Lung microvascular endothelial cell (primary cell): ENCODE measurements around the gene BRF1. TPM values are rescaled to one million over a fixed set of nuclear protein-coding genes. Genes with fewer than 3 reads are reported as not detected.

Experiments
- DNase-seq, 2 donors: peaks; one replicate each; pipeline versions ENCODE4 v3.0.0 to v3.0.0-alpha.2; 2010; ENCODE audit warnings: low read depth in 2 of 2
- total RNA-seq: library from RNA; depleted of rRNA; stranded (reverse); fragments of >200 nt; gene quantifications from 2 replicates; pipeline ENCODE4 v1.2.1, GENCODE V29; 2014

BRF1 gene
- total RNA-seq, 1 donor from 2014 or later, result 34.7 TPM

- DNase-seq, result peak; percentile 87 to 91
These were observed 101.7 kb downstream of the BRF1 start for GRCh38 chr14:105199093-105199492.

GRCh38 chr14:105198588-105198987 lies 102.2 kb downstream of the BRF1 start:
- no peak for DNase-seq

- peak; percentile 41 to 50 for DNase-seq
These were observed 103.6 kb downstream of the BRF1 start for GRCh38 chr14:105197211-105197641.

- DNase-seq, result peak; percentile 64 to 85
These were observed 104.4 kb downstream of the BRF1 start for GRCh38 chr14:105196265-105196960.

GRCh38 chr14:105195522-105196264 lies 105.1 kb downstream of the BRF1 start:
- DNase-seq, result peak; percentile 60 to 69

- DNase-seq, result no peak
These were observed 105.8 kb downstream of the BRF1 start for GRCh38 chr14:105195051-105195450.

GRCh38 chr14:105193916-105194782 lies 106.7 kb downstream of the BRF1 start:
- peak; percentile 50 to 58 for DNase-seq

- DNase-seq, result peak; percentile 85 to 95
These were observed 107.7 kb downstream of the BRF1 start for GRCh38 chr14:105192866-105193731.

- no peak for DNase-seq
These were observed 112.8 kb downstream of the BRF1 start for GRCh38 chr14:105187935-105188524.

- DNase-seq, result no peak
These were observed 113.7 kb downstream of the BRF1 start for GRCh38 chr14:105187116-105187515.

- no peak for DNase-seq
These were observed 114.8 kb downstream of the BRF1 start for GRCh38 chr14:105185973-105186372.

GRCh38 chr14:105185001-105185400 lies 115.8 kb downstream of the BRF1 start:
- DNase-seq, result no peak

GRCh38 chr14:105184461-105184860 lies 116.3 kb downstream of the BRF1 start:
- DNase-seq, result no peak

GRCh38 chr14:105182296-105183020 lies 118.3 kb downstream of the BRF1 start:
- peak in 1 of 2 donors; percentile 39 for DNase-seq

GRCh38 chr14:105181549-105182295 lies 119.1 kb downstream of the BRF1 start:
- no peak for DNase-seq

- DNase-seq, result peak; percentile 61 to 78
These were observed 119.9 kb downstream of the BRF1 start, which contains the start of gene NUDT14 for GRCh38 chr14:105180592-105181548. TSS of gene NUDT14 (minus strand) at chr14:105181312. CDS start at chr14:105181209, 103 bp downstream.

- no peak for DNase-seq
These were observed 121.6 kb downstream of the BRF1 start for GRCh38 chr14:105179191-105179590.

- DNase-seq, result no peak
These were observed 122.0 kb downstream of the BRF1 start for GRCh38 chr14:105178868-105179140.
